ENCODE data around the gene SEBOX.

GRCh38 chr17:28398280-28398981 is 33.4 kb upstream of the SEBOX start:
- TF ChIP-seq, protein P1, sequence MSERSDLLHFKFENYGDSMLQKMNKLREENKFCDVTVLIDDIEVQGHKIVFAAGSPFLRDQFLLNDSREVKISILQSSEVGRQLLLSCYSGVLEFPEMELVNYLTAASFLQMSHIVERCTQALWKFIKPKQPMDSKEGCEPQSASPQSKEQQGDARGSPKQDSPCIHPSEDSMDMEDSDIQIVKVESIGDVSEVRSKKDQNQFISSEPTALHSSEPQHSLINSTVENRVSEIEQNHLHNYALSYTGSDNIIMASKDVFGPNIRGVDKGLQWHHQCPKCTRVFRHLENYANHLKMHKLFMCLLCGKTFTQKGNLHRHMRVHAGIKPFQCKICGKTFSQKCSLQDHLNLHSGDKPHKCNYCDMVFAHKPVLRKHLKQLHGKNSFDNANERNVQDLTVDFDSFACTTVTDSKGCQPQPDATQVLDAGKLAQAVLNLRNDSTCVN (tag by site-specific recombination; optimal IDR thresholded peaks at IDR 0.05) = no peak
- TF ChIP-seq ZNF121 (tag by site-specific recombination; IDR thresholded peaks at IDR 0.05) = no peak
- TF ChIP-seq, protein P2, sequence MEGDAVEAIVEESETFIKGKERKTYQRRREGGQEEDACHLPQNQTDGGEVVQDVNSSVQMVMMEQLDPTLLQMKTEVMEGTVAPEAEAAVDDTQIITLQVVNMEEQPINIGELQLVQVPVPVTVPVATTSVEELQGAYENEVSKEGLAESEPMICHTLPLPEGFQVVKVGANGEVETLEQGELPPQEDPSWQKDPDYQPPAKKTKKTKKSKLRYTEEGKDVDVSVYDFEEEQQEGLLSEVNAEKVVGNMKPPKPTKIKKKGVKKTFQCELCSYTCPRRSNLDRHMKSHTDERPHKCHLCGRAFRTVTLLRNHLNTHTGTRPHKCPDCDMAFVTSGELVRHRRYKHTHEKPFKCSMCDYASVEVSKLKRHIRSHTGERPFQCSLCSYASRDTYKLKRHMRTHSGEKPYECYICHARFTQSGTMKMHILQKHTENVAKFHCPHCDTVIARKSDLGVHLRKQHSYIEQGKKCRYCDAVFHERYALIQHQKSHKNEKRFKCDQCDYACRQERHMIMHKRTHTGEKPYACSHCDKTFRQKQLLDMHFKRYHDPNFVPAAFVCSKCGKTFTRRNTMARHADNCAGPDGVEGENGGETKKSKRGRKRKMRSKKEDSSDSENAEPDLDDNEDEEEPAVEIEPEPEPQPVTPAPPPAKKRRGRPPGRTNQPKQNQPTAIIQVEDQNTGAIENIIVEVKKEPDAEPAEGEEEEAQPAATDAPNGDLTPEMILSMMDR (tag by site-specific recombination; IDR thresholded peaks at IDR 0.05) = no peak
- no peak for TF ChIP-seq SP2 (tag by site-specific recombination; IDR thresholded peaks at IDR 0.05)
- no peak for TF ChIP-seq FEZF1 (tag by site-specific recombination; IDR thresholded peaks at IDR 0.05)
- TF ChIP-seq ZNF202 (tag by site-specific recombination; IDR thresholded peaks at IDR 0.05; ENCODE audit: borderline replicate concordance) = no peak

All from HEK293 (cell line).